Measurements from ENCODE around the gene RRP15.
A peak's percentile ranks its signal among the peaks of the same experiment; 100 is the strongest.

Gene RRP15, protein sequence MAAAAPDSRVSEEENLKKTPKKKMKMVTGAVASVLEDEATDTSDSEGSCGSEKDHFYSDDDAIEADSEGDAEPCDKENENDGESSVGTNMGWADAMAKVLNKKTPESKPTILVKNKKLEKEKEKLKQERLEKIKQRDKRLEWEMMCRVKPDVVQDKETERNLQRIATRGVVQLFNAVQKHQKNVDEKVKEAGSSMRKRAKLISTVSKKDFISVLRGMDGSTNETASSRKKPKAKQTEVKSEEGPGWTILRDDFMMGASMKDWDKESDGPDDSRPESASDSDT

DNA sequence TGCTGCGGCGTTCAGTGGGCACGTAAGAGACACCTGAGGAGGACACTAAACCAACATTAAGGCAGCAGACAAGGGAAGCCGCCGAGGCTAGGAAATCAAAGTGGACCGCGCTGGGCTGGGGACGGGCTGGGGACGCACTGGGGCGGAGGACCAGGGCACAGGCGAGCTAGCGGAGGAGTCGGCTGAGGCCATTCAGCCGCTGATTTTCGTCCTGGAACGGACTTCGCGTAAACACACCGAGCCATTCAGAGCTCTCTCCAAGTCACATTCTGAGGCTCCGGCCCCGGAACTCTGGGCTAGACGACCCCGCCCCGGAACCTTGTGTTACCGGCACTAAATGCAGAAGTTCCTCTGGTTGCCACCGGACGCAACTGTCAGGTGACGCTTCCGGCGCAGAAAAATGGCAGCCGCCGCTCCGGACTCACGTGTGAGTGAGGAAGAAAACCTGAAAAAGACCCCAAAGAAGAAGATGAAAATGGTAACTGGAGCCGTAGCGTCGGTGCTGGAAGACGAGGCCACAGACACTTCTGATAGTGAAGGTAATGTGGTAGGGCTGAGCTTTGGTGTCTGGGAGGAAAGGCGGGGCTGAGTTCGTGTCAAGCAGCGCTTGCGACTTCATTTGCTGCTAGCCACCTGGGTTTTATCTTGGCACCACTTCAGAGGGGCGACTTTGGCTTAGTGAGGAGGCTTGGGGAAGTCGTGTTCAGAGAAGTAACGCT lies at the start of gene RRP15:
Gene RRP15 (plus strand): TSS at position 377 of the 719 bp plus-strand sequence. CDS start 24 bp downstream, at position 401.
- peak; percentile 69 to 77 for DNase-seq (ENCODE audit: low read depth in 2 of 2, low spot score in 1 of 2)

DNA sequence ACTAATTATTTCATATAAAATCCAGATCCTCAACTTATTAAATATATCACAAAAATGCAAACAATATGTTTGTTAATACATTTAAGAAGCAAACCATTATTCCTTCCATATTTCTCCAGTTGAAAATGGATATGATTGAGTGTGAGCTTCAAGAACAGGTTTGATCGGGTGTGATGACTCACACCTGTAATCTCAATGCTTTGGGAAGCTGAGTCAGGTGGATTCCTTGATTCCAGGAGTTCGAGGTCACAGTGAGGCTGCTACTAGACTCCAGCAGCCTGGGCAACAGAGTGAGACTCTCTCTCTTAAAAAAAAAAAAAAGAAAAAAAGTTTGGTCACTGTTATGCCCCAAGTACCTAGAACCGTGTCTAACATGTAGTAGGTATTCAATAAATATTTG lies 42.9 kb upstream of the RRP15 start:
- no peak for DNase-seq (ENCODE audit: low read depth in 2 of 2, low spot score in 1 of 2)

DNA sequence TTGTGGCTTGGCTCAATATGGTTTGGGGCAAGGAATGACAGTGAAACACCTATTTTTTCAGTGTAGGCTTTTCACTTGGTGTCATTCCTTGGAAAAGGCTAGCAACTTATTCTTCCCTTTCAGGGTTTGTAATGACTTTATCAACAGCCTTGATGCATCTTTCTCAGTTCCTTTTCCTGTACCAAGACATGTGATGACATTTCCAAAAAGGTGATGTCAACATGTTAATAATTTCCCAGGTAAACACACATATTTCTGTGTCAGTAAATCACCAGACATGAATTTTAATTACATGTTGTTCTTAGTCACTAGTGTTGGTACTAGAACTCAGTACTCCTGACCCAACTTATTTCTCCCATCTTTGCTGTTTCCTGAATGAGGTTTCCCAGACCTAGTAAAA lies 37.8 kb upstream of the RRP15 start:
- DNase-seq (ENCODE audit: low read depth in 2 of 2, low spot score in 1 of 2) = no peak

DNA sequence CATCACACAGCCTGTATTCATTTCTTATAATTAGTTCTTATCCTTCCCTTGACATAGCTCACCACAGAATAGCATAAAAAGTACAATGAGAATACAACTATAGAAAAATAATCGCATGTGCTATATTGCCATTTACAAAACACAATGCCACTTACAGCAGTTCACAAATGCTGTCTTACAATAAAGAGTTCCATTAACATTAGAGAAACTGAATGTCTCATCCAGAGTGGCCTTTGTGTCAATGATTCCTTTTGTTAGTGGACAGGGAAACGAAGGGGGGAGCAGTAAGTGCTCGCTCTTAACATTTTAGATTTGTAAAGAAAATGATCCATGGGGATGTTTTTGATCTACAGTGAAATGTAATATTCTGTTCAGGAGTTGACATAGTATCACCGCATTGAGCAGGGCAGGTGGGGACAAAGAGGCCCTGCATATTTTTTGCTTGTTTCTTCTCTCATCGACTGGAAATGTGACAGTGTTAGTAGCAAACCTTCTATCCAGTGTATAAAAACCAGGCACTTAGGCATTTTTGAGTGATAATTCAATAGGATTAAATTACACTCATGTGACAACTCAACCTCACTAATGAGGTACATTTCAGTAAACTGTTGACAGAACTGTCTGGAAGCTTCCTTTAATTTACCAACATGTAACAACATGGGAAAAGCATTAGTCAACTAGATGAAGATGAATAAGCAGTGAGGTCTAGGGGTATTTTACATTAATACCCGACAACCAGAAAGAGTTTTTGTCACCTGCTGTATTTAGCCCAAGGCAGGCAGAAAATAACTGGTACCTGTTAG lies 35.6 kb upstream of the RRP15 start:
- no peak for DNase-seq (ENCODE audit: low read depth in 2 of 2, low spot score in 1 of 2)

DNA sequence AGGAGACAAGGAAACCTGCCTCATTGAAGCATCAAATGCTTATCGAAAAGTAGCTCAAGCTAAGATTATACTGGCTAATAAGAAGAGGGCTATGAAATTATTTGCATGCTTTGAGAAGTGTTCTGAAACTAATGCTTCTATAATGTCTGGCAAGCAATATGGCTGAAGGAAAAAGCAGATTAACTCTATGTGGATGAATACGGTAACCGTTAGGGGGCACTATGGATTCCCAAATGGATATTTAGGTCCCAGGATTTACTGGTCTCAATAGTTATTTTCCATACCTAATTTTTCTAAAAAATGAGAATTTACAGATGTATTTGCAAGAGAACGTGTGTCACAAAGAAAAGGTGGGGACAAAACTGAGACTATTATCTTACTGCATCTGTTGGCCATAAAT lies 34.6 kb upstream of the RRP15 start:
- DNase-seq (ENCODE audit: low read depth in 2 of 2, low spot score in 1 of 2) = no peak

DNA sequence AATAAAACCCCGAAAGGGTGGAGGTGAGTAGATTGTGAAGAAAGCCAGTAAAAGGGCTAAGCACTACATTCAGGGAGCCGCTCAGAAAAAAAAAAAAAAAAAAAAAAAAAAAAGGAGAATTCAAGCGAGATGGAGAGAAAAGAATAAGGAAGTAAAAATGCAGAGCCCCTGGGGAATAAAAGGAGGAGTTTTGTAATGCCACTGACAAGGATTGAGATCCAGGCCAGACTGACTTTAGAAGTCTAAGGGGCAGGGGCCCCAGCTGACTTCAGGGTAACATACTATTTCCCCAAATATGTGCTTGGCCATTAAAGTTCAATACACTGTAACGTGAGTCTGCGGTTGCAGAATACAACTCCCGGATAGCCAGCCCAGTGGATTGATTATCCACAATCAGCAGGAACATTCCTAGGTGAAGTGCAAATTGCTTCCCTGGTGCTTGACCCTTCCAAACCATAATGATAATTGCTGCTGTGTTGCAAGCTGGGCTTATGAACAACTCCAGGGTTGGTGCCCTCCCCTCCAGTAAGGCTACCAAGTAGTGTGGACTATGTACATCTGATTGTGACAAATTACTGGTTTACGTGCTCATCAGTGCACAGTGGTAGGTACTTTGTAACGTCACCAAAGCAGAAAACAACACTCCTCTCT lies 30.7 kb upstream of the RRP15 start:
- no peak for DNase-seq (ENCODE audit: low read depth in 2 of 2, low spot score in 1 of 2)

DNA sequence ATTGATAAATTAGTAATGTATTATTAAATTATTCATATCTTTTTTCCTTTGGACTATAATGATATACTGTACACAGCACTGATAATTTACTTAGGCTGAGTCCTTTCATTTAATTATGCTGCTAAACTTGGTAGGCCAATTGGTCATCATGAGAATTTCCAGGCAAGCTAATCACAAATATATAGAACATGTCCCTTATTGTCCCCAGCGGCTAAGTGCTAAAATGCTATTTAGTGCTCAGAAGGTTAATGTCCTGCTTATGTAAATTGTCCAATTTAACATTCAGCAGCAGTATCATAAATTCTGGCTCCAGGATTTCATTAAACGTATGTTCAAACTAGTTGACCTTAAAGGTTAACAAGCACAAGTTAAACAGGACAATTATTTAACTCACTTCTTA lies 30.0 kb upstream of the RRP15 start:
- no peak for DNase-seq (ENCODE audit: low read depth in 2 of 2, low spot score in 1 of 2)

DNA sequence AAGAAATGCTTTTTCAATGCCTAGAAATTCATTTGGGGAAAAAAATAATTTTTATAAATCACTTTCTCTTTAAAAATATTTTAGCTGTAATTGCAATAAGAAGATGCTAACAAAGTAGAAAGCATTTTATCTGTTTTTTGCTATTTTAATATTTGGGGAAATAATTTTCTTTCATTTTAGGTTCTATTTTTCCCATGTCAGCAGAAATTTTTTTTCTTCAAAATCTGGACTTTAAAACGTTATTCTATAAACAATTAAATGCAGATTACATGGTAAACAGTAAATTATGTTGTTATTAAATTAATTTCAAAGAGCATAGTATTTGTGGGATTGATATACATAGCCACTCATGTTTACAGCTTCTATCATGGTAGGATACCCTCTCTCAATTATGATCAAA lies 27.7 kb upstream of the RRP15 start:
- DNase-seq (ENCODE audit: low read depth in 2 of 2, low spot score in 1 of 2) = no peak

DNA sequence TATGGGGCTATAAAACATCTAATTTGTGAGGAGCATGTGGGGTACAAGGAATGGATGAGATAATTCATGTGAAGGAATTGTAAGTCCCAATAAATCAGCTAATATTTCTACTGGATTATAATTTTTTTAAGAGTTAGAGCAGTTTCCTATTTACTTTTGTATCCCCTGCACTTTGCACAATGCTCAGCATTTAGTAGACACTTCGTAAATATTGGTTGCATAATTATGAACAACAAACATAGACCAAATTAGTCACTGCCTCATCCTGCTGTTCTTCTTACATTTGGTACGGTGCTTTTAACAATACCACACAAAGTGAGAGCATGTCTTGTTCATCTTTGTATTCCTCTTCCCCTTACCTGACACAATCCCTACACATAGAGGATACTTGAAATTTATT lies 27.1 kb upstream of the RRP15 start:
- no peak for DNase-seq (ENCODE audit: low read depth in 2 of 2, low spot score in 1 of 2)

DNA sequence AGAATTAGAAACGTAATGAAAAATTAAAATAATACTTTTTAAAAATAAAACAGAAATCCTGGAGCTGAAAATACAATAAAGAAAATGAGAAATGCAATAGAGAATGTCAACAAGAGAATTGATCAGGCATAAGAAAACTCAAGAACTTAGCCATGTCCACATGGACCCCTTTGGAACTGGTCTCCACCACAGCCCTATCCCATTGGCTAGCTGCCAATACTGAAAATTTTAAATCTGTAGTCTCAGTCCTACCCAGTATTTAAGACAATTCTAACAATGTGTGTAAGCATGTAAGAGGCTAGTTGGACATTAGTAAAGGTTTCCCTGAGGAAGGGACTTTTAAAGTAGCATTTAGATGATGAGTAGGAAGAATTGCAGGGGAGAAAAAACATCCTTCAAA lies 25.8 kb upstream of the RRP15 start:
- DNase-seq (ENCODE audit: low read depth in 2 of 2, low spot score in 1 of 2) = no peak

DNA sequence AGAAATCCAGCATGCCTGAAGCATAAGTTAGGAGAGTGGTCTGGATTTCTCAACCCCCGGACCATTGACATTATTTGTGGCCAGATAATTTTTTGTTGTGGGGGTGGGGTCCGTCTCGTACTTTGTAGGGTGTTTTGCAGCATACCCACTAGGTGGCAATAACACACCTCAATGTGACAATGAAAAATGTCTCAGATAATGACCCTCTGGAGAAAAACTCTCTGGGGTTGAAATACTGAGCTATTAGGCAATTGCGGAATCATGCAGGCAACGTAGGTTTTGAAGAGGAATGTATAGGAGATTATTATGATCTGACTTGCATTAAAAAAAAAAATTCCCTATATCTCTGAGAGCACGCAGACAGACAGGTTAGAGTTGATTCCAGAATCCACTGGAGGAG lies 25.3 kb upstream of the RRP15 start:
- DNase-seq (ENCODE audit: low read depth in 2 of 2, low spot score in 1 of 2) = no peak

DNA sequence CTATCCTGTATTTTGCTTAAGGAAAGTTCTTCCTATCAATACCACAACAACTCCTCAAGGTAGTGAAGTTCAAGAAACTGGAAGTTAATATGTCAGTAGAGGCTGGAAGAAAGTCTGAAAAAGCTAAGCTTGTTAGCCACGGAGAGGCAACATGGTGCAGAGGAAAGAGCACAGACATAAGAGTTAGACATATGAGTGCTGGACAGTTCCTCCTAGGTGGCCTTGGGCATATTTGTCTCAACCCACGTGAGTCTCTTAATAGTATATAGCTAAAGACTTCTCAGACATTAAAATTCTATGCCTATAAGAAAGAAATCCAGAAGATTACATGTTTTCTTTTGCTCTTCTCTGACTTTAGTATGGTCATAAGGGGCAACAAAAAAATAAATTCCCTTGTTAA lies 22.8 kb upstream of the RRP15 start:
- DNase-seq (ENCODE audit: low read depth in 2 of 2, low spot score in 1 of 2) = no peak

DNA sequence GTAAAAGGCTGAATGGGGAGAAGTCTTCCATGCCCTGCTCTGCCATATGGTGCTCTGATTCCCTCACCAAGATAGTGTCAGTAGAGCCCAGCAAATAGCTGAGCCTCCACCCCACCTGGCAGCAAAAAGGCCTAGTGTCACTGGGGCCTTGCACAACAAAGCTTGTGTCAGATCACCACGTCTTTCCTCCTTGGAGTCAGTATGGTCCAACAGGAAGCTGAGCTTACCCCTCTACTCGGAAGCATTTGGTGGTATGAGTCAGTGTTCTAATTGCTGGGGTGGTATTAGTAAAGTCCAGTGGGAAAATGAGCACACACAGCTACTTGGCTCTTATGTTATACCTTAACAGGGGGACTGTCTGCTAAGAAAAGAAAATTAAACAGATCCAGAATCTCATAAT lies 18.7 kb upstream of the RRP15 start:
- no peak for DNase-seq (ENCODE audit: low read depth in 2 of 2, low spot score in 1 of 2)

DNA sequence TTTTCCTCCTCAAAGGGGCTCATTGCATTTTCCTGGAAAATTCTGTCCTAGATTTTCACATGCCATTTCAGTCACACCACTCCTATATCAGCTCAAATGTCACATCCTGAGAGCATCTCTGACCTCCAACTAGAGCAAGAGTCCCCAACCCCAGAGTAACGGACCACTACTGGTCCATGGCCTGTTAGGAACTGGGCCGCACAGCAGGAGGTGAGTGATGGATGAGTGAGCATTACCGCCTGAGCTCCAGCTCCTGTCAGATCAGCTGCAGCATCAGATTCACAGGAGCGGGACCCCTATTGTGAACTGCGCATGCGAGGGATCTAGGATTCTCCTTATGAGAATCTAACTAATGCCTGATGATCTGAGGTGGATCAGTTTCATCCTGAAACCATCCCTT lies 12.7 kb upstream of the RRP15 start:
- DNase-seq (ENCODE audit: low read depth in 2 of 2, low spot score in 1 of 2) = no peak

DNA sequence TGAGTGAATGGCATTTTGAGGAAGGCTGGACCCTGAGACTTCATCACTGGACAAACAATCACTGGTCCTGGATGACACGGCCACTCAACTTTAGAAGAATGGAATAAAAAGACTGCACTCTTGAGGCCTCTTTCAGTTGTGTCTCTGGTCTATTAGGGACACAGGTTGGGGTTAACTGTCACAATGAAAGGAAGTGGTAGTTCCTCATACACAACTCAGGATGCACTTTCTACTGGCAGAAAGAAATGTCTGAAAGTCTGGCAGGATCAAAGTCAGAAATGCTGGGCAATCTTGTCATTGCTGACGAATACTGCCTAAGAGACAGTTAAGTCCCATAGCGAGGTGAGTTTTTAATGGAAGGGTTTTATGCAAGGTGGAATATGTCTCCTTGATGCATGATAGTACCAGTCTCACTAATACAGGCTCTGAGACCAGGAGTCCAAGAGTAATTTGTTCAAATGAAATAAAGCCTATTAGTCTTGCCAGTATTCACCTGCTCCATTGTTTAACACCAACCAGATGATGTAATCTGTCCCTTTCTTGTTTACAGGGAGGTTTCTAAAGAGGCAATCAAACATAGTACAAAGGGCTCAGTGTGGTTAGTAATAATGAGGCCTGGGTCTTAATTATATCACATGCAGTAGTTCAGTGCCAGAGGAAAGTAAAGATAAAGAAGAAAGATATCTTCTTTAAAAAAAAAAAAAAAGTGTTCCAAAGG lies 11.2 kb upstream of the RRP15 start:
- DNase-seq (ENCODE audit: low read depth in 2 of 2, low spot score in 1 of 2) = no peak

DNA sequence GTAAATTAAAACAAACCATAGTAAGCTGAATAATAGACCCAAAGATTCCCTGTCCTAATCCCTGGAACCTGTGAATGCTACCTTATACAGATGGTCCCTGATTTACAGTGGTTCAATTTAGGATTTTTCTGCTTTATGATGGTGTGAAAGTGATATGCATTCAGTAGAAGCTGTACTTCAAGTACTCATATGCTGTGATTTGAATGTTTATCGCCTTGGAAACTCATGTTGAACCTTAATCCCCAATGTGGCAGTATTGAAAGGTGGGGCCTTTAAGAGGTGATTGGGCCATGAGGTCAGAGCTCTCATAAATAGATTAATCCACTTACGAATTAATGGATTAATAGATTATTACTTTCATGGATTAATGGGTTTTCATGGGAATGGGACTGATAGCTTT lies 10.6 kb upstream of the RRP15 start:
- DNase-seq (ENCODE audit: low read depth in 2 of 2, low spot score in 1 of 2) = no peak

DNA sequence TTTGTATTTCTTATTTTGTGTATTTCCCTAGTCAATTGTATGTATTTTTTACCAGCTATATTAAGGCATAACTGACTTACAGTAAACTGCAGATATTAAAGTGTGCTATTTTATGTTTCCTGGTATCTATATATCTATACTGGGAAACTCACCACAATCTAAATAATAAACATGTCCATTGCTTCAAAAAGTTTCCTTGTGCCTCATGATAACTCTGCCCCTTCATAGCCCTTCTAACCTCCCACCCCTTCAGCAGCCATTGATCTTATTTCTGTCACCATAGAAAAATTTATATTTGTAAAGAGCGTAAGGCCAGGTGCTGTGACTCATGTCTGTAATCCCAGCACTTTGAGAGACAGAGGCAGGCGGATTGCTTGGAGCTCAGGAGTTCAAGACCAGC lies 9.3 kb upstream of the RRP15 start:
- no peak for DNase-seq (ENCODE audit: low read depth in 2 of 2, low spot score in 1 of 2)

DNA sequence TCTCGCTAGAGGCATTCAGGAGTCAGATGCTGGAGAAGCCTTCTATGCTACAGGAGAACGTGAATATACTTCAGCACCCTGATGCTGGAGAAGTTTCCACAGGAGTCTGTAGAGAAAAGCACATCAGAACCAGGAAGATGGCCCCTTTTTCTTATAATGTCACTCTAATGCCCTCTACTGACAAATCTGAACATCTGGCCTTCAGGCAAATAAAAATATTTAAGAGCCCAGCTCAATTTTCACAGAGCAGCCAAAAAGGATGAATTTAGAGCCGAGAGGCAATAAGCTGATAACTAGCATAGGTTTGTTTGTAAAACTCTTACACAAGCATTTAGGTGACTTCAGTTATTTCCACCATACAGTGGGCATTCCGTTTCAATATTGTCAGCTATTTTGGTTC lies 3.8 kb upstream of the RRP15 start:
- no peak for DNase-seq (ENCODE audit: low read depth in 2 of 2, low spot score in 1 of 2)

DNA sequence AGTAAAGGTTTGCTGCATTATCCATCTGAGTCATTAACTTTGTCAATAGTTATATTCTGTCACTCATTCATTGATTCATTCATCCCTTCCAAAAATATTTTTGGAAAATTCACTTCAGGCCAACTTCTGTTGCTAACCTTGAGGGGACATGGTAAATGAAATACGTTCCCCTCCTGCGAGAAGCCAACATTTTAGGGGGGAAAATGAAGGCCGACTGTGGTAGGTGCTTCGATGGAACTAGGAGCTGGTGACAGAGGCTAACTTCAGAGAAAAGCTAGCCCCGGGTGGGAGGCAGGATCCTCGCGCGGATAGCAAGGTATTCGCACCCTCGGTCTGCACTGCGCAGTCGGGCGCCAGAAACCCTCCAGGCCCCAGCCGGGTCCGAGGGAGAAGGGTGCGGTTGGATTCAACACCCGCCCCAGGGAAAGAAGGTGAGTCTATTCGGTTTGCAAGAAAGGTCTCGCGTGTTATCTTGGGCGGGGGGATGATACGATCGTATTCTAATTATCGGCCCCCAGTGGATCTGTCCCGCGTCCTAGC lies 646 bp upstream of the RRP15 start:
- DNase-seq (ENCODE audit: low read depth in 2 of 2, low spot score in 1 of 2) = no peak

DNA sequence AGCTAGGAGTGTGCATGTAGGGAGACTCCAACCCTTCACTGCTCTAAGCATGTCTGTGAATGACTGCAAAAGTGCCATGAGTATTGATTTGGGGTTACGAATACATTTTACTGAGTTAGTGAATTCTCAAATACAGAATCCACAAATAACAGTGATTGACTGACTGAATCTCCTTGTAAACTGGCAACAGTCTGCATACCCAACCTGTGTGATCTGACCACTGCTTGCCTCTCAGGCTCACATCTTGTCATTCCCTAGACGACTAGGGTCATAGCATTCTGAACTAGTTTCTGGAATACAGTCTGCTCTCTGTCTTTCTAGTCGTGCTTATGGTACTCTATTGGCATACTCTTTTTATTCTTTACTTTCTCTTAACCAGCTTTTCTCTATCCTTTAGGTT lies 7.4 kb downstream of the RRP15 start:
- DNase-seq (ENCODE audit: low read depth in 2 of 2, low spot score in 1 of 2) = no peak

DNA sequence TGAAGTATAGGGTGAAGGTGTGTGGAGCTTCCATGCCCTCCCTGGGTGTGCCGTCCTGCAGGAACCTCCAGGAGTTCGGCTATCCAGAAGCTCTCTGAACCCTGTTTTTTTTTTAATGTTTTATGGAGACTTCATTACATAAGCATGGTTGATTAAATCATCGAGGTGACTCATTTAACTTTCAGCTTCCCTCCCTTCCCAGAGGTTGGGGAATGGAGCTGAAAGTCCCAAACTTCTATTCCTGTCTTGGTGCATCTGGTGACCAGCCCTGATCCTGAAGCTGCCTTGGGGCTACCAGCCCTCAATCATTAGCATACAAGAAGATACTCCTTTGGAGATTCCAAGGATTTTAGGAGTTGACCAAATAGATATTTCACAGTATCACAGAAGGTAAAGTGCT lies 9.5 kb downstream of the RRP15 start:
- DNase-seq (ENCODE audit: low read depth in 2 of 2, low spot score in 1 of 2) = no peak
